GM21447 (cell line): ENCODE measurements around the gene MOGAT1.

ENCODE experiments used
- ATAC-seq: cut with Tn5 transposase; IDR thresholded peaks from one replicate; pipeline ENCODE4 v1.9.1; 2021; ENCODE audit not compliant: unreplicated experiment

MOGAT1 gene, protein sequence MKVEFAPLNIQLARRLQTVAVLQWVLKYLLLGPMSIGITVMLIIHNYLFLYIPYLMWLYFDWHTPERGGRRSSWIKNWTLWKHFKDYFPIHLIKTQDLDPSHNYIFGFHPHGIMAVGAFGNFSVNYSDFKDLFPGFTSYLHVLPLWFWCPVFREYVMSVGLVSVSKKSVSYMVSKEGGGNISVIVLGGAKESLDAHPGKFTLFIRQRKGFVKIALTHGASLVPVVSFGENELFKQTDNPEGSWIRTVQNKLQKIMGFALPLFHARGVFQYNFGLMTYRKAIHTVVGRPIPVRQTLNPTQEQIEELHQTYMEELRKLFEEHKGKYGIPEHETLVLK

DNA sequence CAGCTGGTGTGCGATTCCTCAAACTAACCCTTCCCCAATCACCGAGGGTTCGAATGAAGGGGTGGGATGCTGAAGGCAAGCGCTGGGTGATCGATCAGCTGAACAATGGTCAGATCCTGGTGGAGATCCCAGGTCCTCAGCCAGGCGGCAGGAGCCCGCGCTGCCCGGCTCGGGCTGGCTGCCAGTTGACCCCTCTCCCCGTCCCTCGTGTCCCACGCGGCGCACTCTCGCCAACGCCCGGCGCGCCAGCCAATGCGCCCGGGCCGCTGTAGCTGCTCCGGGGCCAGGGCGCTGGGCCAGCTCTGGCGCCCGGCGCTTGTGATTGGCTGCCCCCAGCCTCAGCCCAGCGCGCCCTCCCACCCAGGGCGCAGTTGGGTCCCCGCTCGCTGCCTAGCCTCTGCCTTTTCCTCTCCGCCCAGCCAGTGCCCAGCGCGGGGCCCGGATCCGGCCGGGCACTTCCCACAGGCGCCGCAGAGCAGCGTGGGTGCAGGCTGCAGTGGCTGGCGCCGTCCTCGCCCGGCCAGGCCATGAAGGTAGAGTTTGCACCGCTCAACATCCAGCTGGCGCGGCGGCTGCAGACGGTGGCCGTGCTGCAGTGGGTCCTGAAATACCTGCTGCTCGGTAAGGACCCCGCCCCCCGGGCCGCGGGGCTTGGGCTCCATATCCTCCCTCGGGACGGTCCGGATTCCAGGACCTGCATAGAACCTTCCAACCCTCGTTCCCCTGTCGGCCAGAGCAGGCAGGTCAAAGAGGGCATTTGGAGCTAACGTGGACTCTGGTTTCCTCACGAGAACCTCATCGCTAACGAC is at the start of gene MOGAT1:
TSS of gene MOGAT1 (plus strand) at position 400 of the 809 bp plus-strand sequence. CDS start at position 528, 128 bp downstream.
- ATAC-seq = no peak

DNA sequence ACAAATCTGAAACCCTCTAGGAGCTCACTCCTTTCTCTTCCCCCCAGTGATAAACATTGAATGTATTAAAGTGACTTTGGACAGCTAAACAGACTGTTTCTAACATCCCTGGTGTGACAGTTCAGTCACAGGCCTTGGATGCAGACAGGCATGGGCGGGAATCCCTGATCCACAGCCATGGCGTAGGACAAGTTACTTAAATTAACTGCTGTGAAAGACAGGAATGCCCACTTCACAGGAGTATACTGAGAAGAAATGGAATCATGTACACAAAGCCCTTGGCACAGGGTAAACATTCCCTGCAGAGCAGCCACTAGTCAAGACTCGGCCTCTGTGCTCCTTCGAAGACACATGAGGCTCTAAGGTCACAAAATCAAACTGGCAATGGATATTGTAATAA is 49.6 kb upstream of the MOGAT1 start:
- ATAC-seq = no peak

DNA sequence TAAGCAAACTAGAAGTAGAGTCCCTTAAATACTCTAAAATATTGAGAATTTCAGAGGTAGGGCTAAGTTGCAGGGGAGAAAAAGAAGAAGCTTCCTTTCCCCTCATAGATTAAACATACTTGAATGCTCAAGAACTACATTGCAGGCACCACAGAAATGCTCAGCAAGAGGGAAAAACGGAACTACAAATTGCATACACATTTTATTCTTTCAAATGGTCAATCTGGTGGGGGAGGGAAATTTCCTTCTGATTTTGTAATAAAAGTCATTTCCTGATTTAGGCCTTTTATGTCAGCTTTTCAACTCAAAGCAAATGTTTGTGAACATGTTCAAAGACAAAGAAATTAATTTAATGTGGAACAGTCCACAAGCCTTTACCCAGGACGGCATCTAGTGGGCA is 48.5 kb upstream of the MOGAT1 start:
- ATAC-seq = no peak

GRCh38 chr2:222623756-222624309 is 47.6 kb upstream of the MOGAT1 start:
- no peak for ATAC-seq

- ATAC-seq = no peak
These were observed 43.7 kb upstream of the MOGAT1 start for GRCh38 chr2:222627764-222628163.

DNA sequence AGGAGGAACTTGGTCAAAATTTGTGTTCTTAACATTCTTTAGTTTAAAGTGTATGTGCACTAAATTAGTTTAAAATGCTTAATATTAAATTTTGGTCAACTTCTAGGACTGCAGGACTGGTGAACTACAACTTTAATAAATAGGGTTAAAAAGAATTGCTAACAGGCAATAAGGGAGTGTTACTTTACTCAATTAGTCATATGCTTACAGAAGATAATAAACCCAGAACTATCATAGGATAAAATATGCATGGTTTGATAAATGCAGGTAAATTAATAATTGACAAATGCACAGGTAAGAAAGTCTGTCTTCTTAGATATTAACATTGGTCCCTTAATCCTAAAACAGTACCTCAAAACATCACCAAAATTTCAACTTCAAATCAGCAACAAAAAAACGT is 36.2 kb upstream of the MOGAT1 start:
- ATAC-seq = no peak

DNA sequence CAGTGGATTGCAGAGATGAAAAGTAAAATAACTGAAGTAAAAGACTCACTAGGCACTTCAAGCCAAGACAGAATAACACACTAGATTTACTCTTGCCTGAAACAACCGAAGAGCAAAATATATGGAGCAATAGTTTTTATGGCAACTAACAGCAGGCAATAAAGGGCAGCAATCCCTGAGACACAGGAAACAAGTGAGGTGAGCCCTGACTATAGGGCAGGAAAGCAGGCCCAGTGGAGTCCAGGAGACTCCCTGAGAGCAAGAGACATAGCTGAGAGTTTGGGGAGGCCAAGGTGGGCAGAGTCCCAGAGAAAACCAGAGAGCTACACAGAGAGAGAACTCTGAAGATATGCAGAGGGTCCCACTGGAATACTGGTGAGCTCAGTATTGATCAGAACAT is 34.4 kb upstream of the MOGAT1 start:
- ATAC-seq = no peak

DNA sequence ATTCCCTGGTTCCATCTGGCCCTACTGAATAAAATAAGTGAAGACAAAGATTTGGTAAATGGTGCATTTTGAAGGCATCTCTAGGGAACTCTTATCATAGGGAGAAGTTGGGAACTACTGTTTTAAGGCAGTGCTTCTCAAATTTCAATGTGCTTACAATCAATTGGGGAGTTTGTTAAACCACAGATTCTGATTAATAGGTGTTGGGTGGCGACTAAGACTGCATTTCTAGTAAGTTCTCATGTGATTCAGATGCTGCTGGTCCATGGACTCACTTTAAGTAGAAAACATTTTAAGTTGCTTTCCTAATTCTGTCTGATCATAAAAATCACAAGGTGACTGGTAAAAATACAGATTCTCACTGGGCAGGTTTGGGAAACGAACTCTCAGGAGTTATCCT is 30.1 kb upstream of the MOGAT1 start:
- no peak for ATAC-seq

GRCh38 chr2:222643134-222643533 is 28.3 kb upstream of the MOGAT1 start:
- ATAC-seq = no peak

GRCh38 chr2:222646008-222646407 is 25.4 kb upstream of the MOGAT1 start:
- ATAC-seq = no peak

DNA sequence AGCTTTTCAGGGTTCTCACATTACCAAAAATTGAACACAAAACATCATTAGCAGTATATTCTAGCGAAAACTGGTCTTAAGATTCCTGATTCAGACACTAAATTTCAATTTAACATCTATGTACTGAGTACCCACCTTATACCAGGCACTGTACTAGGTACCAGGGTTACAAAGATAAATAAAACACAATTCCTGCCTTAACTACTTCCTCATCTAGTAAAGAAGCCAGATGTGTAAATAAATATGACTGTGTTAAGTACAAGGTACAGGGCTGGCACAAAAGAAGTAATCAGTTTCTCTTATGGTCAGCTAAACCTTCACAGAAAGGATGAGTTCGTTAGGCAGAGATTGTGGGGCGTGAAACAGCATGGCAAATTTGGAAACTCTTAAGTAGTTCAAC is 21.7 kb upstream of the MOGAT1 start:
- no peak for ATAC-seq

DNA sequence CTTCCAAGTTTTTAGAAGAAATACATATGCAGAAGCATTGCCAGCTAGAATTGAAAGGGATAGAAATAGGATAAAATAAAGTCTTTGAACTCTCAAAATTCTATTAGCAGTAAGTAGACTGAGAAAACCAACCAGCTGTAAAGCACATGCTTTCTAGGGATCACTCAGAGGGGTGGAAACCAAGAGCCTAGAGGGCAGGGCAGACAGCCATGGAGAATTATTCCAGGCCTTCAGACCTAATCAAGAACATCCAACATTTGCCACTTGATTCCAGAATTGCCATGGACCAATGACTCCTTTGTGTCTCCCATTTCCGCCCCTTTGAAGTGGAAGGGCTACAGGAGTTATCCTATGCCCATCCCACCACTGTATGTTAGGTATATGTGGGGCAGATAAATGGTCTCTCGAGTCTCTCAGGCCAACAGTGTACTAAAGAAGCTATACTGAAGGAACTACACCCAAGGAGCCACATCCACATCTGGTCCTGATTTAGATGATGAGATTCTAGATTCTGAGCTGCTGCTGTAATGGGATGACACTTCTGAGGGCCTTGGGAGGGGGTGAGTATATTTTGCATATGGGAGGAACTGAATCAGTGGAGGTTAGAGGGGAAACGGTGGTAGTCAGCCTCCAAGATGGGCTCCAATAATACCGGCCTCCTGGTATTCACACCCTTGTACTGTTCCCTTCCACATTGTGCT is 19.6 kb upstream of the MOGAT1 start:
- ATAC-seq = no peak

DNA sequence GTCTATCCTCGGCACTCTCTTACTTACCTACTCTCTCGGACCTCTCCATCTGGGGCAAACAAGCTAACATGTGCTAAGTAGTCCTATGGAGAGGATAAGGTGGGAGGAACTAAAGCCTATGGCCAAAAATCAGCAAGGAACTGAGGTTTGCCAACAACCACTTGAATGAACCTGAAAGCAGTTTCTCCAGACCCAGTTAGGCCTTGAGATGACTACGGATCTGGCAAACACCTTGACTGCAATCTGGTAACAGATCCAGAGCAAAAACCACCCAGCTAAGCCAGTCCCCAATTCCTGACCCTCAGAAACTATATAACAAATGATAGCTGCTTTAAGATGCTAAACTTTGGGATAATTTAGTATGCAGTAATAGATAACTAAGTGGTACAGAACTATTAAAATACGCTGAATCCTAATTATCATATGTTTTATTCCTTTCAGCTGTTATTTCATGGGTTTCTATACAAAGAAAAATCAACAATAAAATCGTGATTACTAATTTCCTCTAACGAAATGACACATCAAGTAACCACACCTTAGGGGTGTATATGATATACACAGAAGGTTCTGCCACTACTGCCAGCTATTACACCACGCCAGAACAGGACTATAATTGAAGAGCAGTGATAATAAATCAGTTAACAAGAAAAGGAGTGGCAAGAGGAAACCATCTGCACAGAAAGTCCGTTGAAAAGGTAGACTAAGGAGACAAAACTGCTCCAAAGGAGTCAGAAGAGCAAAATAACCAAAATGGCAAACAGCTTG is 18.8 kb upstream of the MOGAT1 start:
- no peak for ATAC-seq

GRCh38 chr2:222653280-222653679 is 18.2 kb upstream of the MOGAT1 start:
- no peak for ATAC-seq

GRCh38 chr2:222655787-222656525 is 15.5 kb upstream of the MOGAT1 start, which contains the start of gene FARSB:
Gene FARSB, minus strand, starts transcription at chr2:222656092. Its CDS starts 19 bp downstream, at chr2:222656073.
- ATAC-seq = peak; percentile 86

DNA sequence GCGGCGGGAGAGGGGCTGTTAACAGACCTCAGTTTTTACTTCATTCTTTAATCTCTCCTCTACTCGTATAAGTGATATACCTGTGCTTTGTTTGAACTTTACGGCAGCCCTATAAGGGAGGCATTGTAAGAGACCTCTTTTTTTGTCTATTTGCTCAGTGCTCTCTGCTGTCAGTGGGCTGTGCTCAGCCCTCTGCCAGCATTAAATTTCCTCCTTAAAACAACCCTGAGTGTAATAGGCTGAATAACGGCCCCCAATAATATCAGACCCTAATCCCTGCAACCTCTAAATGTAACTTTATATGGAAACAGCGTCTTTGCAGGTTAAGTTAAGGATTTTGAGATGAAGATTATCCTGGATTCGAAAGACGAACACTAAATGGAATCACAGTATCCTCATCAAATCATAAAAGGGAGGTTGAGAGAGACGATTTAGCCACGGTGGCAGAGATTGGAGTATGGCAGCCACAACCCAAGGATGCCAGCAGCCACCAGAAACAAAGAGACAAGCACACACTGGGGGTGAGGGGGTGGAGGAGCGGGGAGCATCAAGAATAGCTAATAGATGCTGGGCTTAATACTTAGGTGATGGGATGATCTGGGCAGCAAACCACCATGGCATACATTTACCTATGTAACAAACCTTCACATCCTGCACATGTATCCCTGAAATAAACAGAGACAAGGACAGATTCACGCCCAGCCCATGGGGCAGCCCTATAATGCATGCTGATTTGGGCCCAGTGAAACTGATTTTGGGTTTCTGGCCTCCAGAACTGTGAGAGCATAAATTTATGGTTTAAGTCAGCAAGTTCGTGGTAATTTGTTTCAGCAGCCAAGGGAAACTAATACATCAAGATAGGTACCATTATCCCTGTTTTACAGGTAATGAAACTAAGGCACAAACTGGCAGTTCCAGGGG is 14.7 kb upstream of the MOGAT1 start:
- ATAC-seq = peak; percentile 24

GRCh38 chr2:222663479-222663878 is 8.0 kb upstream of the MOGAT1 start:
- no peak for ATAC-seq

- no peak for ATAC-seq
These were observed 2.8 kb upstream of the MOGAT1 start for GRCh38 chr2:222668494-222669154.
